Measurements from ENCODE around the gene LDLRAD4.

GRCh38 chr18:13576598-13576997, 358.0 kb downstream of the LDLRAD4 start:
- no peak for TF ChIP-seq FOXA1 (IDR thresholded peaks at IDR 0.05)
- TF ChIP-seq TARDBP (IDR thresholded peaks at IDR 0.05): no peak
- TF ChIP-seq BHLHE40 (IDR thresholded peaks at IDR 0.05; ENCODE audit: borderline replicate concordance): no peak
- TF ChIP-seq FOXK2 (IDR thresholded peaks at IDR 0.05): no peak
- no peak for TF ChIP-seq NFRKB (IDR thresholded peaks at IDR 0.05)
- no peak for TF ChIP-seq SP1 (IDR thresholded peaks at IDR 0.05)
- no peak for TF ChIP-seq ARNT (IDR thresholded peaks at IDR 0.05)
- TF ChIP-seq ZNF384 (IDR thresholded peaks at IDR 0.05): no peak
- TF ChIP-seq FOXM1 (IDR thresholded peaks at IDR 0.05; ENCODE audit: borderline replicate concordance): no peak
- TF ChIP-seq ELF4 (IDR thresholded peaks at IDR 0.05): no peak
- TF ChIP-seq CTBP1 (IDR thresholded peaks at IDR 0.05; ENCODE audit: borderline replicate concordance): no peak
- no peak for TF ChIP-seq SUZ12 (IDR thresholded peaks at IDR 0.05)
- TF ChIP-seq PKNOX1 (IDR thresholded peaks at IDR 0.05): no peak
- no peak for TF ChIP-seq HDGF (IDR thresholded peaks at IDR 0.05; ENCODE audit: borderline replicate concordance)

All from HEK293T (cell line).